Activated CD4-positive, alpha-beta T cell treated with anti-CD3 and anti-CD28 coated beads for 48 hours (primary cell): Measurements from ENCODE around the gene RAPSN.
A peak's percentile ranks its signal among the peaks of the same experiment; 100 is the strongest.

ENCODE experiments used
- DNase-seq: peaks from one replicate; pipeline ENCODE4 v3.0.0-alpha.2; 2020

Gene RAPSN

DNA sequence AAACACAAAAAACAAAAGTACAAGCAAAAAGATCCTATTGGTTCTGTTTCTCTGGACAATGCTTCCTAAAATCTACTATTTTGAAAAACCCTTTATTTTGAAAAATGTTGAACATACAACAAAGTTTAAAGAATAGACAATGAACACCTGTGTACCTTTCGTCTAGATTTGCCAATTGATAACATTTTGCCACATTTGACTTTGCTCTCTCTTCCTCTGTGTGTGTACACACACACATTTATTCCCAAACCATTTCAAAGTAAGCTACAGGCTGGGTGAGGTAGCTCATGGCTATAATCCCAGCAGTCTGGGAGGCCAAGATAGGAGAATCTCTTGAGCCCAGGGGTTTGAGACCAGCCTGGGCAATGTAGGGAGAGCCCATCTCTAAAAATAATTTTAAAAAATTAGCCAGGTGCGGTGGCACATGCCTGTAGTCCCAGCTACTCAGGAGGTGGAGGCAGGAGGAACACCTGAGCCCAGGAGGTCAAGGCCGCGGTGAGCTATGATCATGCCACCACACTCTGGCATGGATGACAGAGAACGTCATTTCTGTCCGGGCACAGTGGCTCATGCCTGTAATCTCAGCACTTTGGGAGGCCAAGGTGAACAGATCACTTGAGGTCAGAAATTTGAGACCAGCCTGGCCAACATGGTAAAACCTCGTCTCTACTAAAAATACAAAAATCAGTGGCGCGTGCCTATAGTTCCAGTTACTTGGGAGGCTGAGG is 17.4 kb downstream of the RAPSN start:
- no peak for DNase-seq

DNA sequence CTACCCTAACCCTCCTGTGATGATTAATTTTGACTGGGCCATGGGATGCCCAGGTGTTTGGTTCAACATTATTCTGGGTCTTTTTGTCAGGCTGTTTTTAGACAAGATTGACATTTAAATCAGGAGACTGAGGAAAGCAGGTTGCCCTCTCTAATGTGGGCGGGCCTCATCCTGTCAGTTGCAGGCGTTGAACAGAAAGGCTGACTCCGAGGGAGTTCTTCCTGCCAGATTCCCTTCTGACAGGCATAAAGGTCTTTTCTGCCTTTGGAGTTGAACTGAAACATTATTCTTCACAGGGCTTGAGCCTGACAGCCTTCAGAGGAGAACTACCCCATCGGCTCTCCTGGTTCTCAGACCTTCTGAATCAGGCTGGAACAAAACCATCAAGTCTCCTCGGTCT is 18.4 kb downstream of the RAPSN start:
- no peak for DNase-seq

DNA sequence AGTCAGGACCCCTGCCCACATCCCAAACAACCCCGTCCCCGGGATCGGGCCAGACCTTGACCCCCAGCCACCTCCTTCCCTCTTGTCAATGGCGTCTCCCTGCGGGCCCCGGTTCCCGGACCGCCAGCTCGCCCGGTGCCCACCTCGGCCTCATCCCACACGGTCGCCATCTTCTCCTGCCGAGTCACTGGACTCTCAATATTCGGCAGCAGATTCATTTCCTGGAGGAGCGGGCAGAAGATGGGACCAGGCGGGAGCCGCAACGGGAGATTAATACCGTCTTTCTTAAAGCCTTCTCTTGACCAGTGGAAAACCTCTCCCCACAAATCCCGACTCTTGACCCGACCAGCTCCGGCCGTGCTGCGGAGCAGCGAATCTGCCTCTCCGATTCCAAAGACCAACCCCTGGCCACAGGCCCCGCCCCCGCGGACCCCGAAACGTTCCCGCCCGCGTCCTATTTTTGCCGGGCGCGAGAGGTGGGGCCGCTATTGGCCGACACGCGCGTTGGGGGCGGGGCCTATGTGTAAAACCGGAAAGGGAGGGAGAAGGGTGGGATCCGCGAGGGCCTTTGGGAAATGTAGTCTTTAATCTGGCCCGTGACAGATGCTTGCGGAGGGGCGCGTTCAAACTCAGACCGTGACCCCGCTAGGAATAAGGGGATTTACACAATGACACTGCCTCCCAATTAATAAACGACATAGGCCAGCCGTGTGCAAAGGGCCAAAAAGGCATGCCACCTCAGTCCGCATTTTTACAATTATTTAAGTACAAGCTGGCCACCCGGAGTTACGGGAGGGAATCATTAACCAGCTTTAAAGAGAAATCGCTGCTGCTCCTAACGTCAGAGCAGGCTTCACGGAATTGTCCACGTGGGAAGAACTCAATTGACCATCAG is 22.6 kb downstream of the RAPSN start, which contains the start of gene PSMC3:
TSS of gene PSMC3 (minus strand) at position 378 of the 895 bp plus-strand sequence. CDS start at position 218, 160 bp downstream.
- DNase-seq = peak; percentile 100

DNA sequence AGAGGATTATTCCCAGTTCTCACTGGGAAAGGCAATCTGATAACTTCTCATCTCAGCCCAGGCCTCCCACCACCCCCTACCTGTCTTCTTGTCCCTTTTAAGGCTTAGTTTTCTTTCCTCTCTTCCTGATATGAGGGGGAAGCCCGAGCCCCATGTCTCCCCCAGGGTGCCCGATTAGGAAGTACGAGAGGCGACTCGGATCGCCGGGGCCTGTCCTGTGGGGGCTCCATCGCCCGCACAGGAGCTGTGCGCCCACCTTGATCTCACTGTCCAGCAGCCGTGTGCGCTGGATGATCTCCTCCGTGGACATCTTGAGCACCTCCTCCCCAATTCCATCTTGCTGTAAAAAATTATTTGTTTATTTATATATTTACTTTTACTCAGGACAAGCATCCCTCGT is 23.3 kb downstream of the RAPSN start:
- DNase-seq = no peak

DNA sequence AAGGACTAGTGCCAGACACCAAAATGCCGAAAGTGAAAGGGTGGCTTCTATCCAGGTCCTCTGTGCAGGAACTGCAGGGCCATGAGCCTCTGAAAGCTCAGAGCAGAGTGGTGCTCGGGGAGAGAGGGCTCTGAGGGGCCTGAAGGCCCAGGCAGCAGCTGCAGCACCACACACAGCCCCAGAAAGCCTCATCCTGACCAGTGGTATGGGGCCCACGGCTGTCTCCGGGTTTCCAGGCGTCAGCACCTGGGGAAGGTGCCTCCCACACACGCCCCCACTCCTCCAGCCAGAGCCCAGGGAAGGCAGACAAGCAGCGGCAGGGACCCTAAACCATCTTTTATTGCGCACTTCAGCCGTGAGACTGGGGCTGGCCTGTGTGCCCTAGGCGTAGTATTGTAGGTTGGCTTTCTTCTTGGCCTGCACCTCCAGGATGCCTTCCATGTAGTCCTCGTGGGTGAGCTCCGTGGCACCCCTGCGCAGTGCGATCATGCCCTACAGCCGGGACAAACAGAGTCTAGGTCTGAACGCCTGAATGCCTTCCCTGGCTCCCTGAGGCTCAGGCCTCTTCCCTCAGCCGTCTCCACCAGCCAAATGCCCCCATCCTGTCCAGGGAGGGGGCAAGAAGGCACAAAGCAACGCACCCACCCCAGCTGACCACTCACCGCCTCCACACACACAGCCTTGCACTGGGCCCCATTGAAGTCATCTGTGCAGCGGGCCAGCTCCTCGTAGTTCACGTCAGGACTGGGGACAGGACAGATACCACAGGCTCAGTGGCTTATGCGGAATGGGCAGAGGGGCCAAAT is 30.3 kb downstream of the RAPSN start:
- DNase-seq = no peak

DNA sequence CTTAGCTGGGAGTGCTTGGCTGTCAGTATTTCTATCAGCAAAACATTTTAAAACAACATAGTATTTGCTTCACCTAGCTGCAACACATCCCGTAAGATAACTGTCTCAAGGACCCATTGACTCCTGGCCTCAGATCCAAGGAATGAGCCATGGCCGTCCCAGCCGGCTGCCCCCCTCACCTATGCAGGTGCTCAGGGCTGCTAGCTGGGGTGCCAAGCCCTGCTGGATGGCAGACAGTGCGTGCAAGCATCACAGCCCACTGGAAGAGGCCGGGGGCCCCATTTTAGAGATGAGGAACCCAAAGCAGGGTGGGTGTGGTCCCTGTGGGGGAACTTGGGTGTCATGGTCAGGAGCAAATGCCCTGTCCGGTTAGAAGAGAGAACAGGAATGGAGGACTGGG is 31.2 kb downstream of the RAPSN start:
- DNase-seq = no peak

DNA sequence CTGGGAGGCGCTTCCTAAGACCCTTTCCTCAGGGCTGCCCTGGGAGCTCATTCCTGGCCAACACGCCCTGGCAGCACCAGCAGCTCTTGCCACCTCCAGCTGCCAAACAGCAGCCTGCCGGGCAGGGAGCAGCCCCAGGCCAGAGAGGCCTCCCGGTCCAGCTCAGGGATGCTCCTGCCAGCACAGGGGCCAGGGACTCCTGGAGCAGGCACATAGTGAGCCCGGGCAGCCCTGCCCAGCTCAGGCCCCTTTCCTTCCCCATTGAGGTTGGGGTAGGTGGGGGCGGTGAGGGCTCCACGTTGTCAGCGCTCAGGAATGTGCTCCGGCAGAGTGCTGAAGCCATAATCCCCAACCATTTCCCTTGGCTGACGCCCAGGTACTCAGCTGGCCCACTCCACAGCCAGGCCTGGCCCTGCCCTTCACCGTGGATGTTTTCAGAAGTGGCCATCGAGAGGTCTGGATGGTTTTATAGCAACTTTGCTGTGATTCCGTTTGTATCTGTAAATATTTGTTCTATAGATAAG is 32.9 kb downstream of the RAPSN start:
- no peak for DNase-seq

DNA sequence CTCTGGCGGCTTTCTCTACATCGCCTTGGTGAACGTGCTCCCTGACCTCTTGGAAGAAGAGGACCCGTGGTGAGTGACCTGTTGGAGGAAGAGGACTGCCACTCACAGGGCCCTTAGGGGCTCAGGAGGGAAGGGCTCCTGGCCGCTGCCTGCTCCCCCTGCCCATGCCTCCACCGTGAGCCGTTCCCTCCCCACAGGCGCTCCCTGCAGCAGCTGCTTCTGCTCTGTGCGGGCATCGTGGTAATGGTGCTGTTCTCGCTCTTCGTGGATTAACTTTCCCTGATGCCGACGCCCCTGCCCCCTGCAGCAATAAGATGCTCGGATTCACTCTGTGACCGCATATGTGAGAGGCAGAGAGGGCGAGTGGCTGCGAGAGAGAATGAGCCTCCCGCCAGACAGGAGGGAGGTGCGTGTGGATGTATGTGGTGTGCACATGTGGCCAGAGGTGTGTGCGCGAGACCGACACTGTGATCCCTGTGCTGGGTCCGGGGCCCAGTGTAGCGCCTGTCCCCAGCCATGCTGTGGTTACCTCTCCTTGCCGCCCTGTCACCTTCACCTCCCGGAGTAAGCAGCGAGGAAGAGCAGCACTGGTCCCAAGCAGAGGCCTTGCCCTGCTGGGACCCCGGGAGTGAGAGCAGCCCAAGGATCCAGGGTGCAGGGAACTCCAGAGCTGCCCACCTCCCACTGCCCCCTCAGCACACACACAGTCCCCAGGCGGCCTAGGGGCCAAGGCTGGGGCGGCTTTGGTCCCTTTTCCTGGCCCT is 33.7 kb downstream of the RAPSN start:
- no peak for DNase-seq

DNA sequence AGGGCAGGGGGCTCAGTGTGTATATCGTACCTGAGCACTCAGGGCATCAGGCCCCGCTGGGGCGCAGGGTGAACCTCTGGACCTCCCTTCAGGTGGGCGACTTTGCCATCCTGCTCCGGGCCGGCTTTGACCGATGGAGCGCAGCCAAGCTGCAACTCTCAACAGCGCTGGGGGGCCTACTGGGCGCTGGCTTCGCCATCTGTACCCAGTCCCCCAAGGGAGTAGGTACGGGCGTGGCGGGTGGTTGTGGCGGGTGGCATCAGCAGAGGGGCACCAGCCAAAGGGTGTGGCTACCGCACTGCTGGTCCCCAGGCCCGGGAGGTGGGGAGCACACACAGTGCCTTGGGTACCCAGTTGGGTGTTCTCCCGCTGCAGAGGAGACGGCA is 34.3 kb downstream of the RAPSN start:
- no peak for DNase-seq

DNA sequence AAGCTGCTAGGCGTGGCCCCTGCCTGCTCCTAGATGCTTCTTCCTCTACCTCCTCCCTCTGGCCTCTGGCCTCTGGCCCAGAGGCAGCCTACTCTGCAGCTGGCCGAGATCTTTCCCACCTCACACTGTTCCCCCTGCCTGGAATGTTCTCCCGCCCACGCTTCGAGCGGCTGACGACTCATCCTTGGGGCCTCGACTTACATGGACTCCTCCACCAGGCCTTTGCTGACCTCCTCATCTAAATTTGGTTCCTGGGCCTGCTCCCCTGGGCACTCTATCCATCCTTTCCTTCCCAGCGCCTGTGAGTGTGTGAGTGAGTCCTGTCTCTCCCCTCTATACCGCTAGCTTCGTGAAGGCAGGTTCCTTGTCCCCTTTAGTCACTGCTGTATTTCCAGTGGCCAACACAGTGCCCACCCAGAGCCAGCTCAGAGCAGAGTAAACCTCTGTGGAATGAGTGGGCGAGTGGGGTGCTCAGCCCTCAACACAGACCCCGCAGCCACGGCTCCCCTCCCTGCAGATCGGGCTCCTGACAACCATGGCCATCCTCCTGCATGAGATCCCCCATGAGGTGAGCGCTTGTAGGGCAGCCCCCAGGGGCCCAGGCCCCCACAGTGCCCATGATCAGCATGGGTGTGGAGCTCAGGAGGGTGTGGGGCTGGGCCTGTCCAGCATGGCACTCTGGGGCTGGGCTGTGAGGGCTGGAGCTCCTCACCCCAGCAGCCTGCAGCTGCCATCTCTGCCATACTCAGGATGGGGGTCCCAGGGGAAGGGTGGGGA is 34.8 kb downstream of the RAPSN start:
- DNase-seq = no peak

DNA sequence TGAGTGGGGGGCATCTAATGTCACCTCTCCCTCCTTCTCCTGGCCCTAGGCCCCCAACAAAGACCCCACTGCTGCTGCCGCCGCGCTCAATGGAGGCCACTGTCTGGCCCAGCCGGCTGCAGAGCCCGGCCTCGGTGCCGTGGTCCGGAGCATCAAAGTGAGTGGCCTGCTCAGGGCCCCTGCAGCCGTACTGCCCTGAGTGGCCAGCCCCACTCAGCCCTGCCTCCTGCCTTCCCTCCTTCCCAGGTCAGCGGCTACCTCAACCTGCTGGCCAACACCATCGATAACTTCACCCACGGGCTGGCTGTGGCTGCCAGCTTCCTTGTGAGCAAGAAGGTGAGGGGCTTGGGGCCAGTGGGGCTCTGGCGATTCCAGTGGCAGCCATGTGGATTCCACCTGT is 35.6 kb downstream of the RAPSN start:
- no peak for DNase-seq

DNA sequence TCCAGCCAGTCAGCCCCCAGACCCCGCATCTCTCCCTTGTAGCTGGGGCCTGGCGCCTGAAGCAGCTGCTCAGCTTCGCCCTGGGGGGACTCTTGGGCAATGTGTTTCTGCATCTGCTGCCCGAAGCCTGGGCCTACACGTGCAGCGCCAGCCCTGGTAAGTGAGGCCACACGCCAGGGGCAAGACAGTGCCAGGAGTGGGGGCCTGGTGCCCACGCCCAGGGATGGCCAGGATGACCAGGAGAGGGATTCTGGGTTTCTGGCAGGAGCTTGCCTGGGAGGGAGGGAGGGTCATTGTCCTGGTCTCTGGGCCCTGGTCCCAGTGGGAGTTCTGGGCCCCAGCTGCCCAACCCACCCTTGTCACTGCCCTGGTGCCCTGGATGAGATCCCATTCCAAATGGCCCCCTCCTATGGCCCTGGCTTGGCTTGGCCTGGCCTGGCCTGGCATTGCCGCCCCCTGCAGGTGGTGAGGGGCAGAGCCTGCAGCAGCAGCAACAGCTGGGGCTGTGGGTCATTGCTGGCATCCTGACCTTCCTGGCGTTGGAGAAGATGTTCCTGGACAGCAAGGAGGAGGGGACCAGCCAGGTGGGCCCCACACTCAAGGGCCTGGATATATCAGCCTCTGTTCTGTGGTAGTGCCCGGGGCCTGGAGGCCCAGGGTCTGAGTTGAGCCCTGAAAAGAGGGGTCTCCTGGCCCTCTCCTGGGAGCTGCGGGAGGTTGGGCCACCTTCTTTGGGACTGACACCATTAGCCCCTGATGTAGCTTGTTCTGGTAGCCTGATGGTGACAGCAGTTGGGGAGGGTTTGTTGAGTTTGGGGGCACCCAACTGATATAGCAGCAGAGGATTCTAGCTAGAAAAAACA is 36.8 kb downstream of the RAPSN start:
- DNase-seq = peak; percentile 74

DNA sequence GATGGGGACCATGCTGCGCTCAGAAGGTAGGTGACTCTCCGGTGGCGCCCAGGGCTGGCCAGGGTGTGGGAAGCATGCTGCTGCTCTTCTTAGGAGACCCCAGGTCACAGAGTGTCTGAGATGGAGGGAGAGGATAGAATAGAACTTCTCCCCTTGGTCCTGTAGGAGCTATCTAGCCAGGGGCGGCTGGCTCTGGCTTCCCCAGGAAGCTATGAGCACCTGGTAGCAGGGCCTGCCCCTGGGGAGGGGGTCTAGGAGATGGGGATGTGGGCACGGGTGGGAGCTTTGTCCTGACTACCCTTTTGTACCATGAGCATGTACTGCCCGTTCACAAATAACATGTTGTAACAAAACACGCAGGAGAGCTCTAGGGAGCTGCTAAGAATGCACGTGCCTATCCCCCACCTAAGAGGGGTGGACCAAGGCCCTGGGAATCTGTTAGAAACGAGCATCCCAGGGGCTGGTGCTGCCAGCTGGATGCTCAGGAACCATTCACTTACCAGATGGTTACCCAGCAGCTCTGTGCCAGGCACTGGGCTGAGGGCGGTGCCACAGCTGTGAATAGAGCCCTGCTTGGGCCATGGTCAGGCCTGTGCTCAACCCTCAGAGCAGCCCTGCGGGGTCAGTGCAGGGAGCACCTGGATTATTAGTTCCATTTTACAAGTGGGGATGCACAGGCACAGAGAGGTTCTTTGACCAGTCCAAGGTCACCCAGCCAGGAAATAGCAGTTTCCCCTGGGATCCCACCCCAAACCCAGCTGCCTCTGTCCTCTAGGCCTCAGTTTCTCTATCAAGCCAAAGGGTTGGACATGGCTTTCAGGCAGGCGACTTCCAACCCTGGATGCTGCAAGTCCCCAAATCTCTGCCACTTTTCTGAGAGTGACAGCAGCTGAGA is 38.3 kb downstream of the RAPSN start:
- DNase-seq = no peak

DNA sequence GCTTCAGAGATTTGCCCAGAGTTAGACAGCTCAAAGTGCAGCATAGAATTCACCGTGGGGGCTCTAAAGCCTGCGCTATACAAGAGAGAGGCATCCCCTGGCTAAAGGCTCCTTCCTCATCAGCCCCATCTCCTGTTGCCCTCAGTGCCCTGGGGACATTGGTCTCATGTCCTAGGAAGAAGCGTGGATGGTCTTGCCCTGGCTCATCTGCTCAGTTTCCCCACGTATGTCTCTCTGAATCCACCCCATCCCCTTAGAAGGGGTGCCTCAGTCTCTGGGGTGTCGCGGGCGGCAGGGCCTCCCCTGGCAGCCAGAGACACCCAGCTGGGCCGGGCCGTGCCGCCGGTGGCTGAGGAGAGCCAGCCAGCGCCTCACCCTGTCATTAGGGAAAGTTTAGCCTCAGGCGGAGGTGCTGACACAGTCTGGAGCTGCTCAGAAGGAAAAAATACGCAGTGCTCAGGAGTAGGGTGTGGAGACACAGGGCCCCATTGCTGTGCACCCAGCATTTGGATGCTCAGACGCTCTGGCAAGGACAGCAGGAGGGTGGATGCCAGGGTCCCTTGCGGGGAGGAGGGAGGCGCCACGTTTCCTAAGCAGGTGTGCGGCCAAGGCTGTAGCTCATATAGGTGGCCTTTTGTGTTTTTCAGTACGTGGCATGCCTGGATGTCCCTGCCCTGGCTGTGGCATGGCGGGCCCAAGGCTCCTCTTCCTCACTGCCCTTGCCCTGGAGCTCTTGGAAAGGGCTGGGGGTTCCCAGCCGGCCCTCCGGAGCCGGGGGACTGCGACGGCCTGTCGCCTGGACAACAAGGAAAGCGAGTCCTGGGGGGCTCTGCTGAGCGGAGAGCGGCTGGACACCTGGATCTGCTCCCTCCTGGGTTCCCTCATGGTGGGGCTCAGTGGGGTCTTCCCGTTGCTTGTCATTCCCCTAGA is 39.2 kb downstream of the RAPSN start:
- no peak for DNase-seq

DNA sequence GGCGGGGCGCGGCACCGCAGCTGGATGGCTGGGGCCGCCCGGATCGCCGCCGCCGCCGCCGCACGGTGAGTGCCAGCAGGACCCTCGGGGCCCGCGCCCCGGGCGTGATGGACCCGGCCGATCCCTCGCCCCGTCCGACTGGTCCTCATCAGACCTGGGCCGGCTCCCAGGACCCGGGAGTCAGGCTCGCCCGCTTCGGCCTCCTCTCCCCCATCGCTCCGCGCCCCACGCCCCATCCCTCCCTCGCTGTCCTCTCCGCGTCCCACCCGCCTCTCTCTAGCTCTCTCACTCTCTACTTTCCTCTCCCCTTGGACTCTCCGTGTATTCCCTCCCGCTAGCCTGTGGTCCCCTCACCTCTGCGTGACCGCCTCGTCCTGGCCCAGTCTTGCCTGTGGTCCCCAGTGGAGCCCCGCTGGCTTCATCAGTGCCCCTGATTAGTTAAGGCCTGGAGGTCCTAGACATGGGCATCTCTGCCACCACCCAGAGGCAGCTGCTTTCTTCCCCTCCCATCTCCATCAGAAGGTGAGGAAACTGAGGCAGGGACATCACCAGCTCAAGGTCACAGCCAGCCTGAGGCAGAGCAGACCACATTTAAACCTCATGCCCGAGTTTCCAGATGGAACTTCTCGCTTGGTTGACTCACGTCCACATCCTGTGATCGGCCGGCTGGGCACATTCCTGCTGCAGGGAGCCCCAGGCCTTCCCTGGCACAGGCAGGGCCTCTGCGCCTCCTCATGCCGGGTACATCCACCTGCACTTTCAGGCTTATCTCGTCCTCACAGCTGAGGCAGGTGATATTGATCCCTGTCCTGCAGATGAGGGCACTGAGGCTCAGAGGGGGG is 40.1 kb downstream of the RAPSN start:
- no peak for DNase-seq

DNA sequence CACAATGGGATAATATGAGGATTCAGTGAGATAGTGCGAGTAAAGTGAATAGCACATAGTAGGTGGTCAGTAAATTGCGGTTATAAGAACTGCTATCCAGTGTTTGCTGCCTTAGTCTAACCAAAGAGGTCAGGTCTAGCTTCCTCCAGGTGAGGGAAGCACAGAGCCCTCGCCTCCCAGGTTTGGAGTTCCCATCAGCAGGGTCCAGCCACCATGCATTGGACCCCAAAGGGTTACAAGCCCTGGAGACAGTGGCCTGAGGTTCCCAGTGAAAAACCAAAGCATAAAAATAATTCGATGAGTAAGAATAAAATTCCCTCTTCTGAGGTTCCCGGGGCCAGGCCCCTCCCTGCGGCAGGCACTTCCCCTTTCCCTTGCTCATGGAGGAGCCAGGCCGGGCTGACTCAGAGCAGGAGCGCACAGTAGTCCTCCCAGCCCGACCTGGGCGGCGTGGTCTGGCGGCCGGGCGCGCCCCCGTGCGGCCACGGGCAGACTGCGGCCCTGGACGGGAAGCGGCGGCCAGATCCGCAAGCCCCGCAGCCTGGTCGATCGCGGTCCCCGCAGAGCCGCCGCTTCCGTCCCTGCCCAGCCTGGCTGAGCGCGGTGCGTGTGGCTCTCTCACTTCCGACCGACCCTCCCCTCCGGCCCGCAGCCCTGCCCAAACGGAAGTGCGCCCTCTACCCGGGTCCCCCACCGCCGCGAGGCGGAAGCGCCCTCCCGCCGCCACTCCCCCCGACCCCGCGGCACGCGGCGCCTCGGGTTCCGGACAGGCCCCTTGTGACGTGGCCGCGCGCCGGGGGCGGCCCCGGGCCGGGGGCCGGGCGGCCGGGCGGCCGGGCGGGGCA is 41.0 kb downstream of the RAPSN start, which contains the start of gene SLC39A13:
TSS of gene SLC39A13 (plus strand) at position 845 of the 845 bp plus-strand sequence. CDS start 1,505 bp downstream, outside the sequence.
- DNase-seq = peak; percentile 94
